Lung (tissue), 12 donors: Measurements from ENCODE around the gene NSF. TPM values are rescaled to one million over a fixed set of nuclear protein-coding genes. Genes with fewer than 3 reads are reported as not detected.

Experiments used
- ATAC-seq: fragments of 200-7000 bp; cut with Tn5 transposase; one replicate; pipeline ENCODE4 v1.9.1; 2020; ENCODE audit warnings: moderate number of reproducible peaks; ENCODE audit not compliant: insufficient read depth, low FRiP score
- DNase-seq, 3 donors: peaks; one replicate each; pipeline ENCODE4 v3.0.0-alpha.2; 2013 to 2017
- H3K27ac ChIP-seq, 2 donors: one replicate each; pipeline ENCODE4 v1.5.1; 2013; ENCODE audit warnings: mild to moderate bottlenecking in 2 of 2, moderate library complexity in 2 of 2, control low read depth in 1 of 2, inconsistent platforms in 1 of 2, low read depth in 1 of 2, low read length in 1 of 2
- H3K27me3 ChIP-seq, 3 donors: one replicate each; pipeline ENCODE4 v1.5.1; 2013; ENCODE audit warnings: low read length in 2 of 3; ENCODE audit not compliant: control insufficient read depth in 3 of 3, insufficient read depth in 3 of 3
- H3K36me3 ChIP-seq, 4 donors: one replicate each; pipeline ENCODE4 v1.5.1; 2013; ENCODE audit warnings: low read length in 4 of 4, mild to moderate bottlenecking in 1 of 4, moderate library complexity in 1 of 4; ENCODE audit not compliant: control insufficient read depth in 4 of 4, insufficient read depth in 4 of 4
- H3K4me1 ChIP-seq, 5 donors: one replicate each; pipeline ENCODE4 v1.5.1; 2013; ENCODE audit warnings: low read length in 5 of 5, mild to moderate bottlenecking in 2 of 5, moderate library complexity in 1 of 5; ENCODE audit not compliant: control insufficient read depth in 5 of 5, insufficient read depth in 5 of 5
- H3K4me3 ChIP-seq: one replicate; pipeline ENCODE4 v1.5.1; 2013; ENCODE audit warnings: mild to moderate bottlenecking, control low read depth, moderate library complexity
- H3K9ac ChIP-seq, 2 donors: one replicate each; pipeline ENCODE4 v1.5.1; 2013; ENCODE audit warnings: low read length in 2 of 2, control low read depth in 1 of 2; ENCODE audit not compliant: insufficient read depth in 1 of 2
- H3K9me3 ChIP-seq, 4 donors: one replicate each; pipeline ENCODE4 v1.5.1; 2013; ENCODE audit warnings: low read length in 3 of 4, mild to moderate bottlenecking in 1 of 4, moderate library complexity in 1 of 4; ENCODE audit not compliant: control insufficient read depth in 4 of 4, insufficient read depth in 3 of 4
- CTCF ChIP-seq: IDR thresholded peaks from 2 replicates; pipeline ENCODE4 v1.5.1; 2012; ENCODE audit warnings: mild to moderate bottlenecking; ENCODE audit errors: control extremely low read depth, extremely low read depth
- WGBS, 2 donors: extraction: QIAGEN DNeasy Blood & Tissue Kit; methylation state at CpG; one replicate each; pipeline ENCODE4 v1.1.7; 2013; 5-methylcytosine and 5-hydroxymethylcytosine counted together
- polyA plus RNA-seq, 2 donors: library from polyadenylated mRNA; stranded (reverse); fragments of 200-250 nt; gene quantifications; one replicate each; pipeline ENCODE4 v1.2.1, GENCODE V29; 2013
- total RNA-seq, 2 donors: library from RNA; depleted of rRNA in 1 of 2; stranded (reverse); fragments of >200 nt in 1 of 2; gene quantifications; one replicate each; pipeline ENCODE4 v1.2.1, GENCODE V29; 2014 to 2021
- donor health status: control.
- donor health status: control.
- donor health status: Bipolar disorder and iron deficiency.
- donor health status: healthy.
- donor health status: DM: yes; HTN: yes; CAD: no.

Gene NSF
- total and polyA plus RNA-seq, 4 donors = 7.3 to 41.9 (median 27.0) TPM

GRCh38 chr17:46783031-46783593 is 192.6 kb downstream of the NSF start:
- DNase-seq = no peak
- Histone ChIP-seq H3K27me3 (peaks cover 0 to 6% (median 0%) of the 10 kb centered on the region in 3 donors), H3K36me3 (no peaks in the 10 kb centered on the region), H3K9ac (no peak overlapping the region), H3K9me3 (peaks cover 0 to 2% (median 0%) of the 10 kb centered on the region in 4 donors), H3K27ac (no peak overlapping the region), H3K4me3 (no peak overlapping the region), H3K4me1 (no peaks in the 10 kb centered on the region)
- TF ChIP-seq CTCF = no peak
- no peak for ATAC-seq
- WGBS, 2 donors = 57 to 62% methylated on average over 7 of the region's 7 CpGs

- no peak for TF ChIP-seq CTCF
- ATAC-seq = no peak
- 58 to 75% methylated on average over 7 of the region's 7 CpGs for WGBS, 2 donors
- Histone ChIP-seq H3K4me3 (no peak overlapping the region), H3K9ac (no peak overlapping the region), H3K27ac (no peak overlapping the region), H3K36me3 (no peaks in the 10 kb centered on the region), H3K27me3 (peaks cover 0 to 5% (median 2%) of the 10 kb centered on the region in 3 donors), H3K9me3 (peaks cover 0 to 13% (median 0%) of the 10 kb centered on the region in 4 donors), H3K4me1 (no peaks in the 10 kb centered on the region)
- DNase-seq = no peak
Measured at GRCh38 chr17:46785696-46786095, 195.2 kb downstream of the NSF start.

- TF ChIP-seq CTCF = no peak
- H3K27ac ChIP-seq = no peak overlapping the region
- no peak overlapping the region for H3K9ac ChIP-seq
- no peaks in the 10 kb centered on the region for H3K36me3 ChIP-seq
- 94 to 97% methylated on average over 13 of the region's 13 CpGs for WGBS, 2 donors
- ATAC-seq (no peak), DNase-seq (no peak)
- no peak overlapping the region for H3K4me3 ChIP-seq
- no peaks in the 10 kb centered on the region for H3K4me1 ChIP-seq
- H3K9me3 ChIP-seq = peaks cover 0 to 11% (median 0%) of the 10 kb centered on the region in 4 donors
- peaks cover 0 to 5% (median 2%) of the 10 kb centered on the region in 3 donors for H3K27me3 ChIP-seq
Measured at GRCh38 chr17:46787478-46787877, 197.0 kb downstream of the NSF start.

- no peaks in the 10 kb centered on the region for H3K4me1 ChIP-seq
- peaks cover 0 to 5% (median 2%) of the 10 kb centered on the region in 3 donors for H3K27me3 ChIP-seq
- ATAC-seq (no peak), DNase-seq (no peak)
- no peak for TF ChIP-seq CTCF
- no peak overlapping the region for H3K9ac ChIP-seq
- H3K27ac ChIP-seq = no peak overlapping the region
- no peak overlapping the region for H3K4me3 ChIP-seq
- peaks cover 0 to 11% (median 0%) of the 10 kb centered on the region in 4 donors for H3K9me3 ChIP-seq
- WGBS, 2 donors = 88 to 93% methylated on average over 5 of the region's 5 CpGs
- no peaks in the 10 kb centered on the region for H3K36me3 ChIP-seq
Measured at GRCh38 chr17:46788300-46788699, 197.8 kb downstream of the NSF start.
